Stimulated activated CD8-positive, alpha-beta memory T cell treated with anti-CD3 and anti-CD28 coated beads, Interleukin-7, amount 100 ng/mL, for 24 hours (primary cell): Measurements from ENCODE around the gene IFI27L1.

ENCODE experiments used
- DNase-seq: peaks from one replicate; pipeline ENCODE4 v3.0.0-alpha.2; 2020; ENCODE audit warnings: low read depth

The IFI27L1 gene

DNA sequence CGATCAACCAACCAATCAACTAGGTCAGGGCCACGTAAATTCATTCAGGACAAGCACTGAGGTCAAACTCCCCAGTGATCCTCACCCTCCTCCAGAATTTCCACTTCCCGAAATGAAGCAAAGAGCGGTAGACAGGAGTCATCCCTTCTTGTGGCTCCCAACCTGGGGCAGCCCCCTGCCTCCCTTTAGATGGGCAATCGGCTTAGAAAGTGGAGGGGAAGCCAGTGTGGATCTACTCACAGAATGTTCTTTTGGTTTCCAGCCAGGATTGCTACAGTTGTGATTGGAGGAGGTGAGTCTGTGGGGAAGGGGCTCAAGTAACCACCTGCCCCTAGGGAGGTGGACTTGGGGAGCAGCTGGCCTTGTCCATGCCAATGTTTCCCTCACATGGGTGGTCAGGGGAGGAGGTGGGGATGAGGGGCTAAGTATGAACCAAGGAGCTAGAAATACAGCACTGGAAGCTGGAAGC is 33.5 kb downstream of the IFI27L1 start:
- no peak for DNase-seq

DNA sequence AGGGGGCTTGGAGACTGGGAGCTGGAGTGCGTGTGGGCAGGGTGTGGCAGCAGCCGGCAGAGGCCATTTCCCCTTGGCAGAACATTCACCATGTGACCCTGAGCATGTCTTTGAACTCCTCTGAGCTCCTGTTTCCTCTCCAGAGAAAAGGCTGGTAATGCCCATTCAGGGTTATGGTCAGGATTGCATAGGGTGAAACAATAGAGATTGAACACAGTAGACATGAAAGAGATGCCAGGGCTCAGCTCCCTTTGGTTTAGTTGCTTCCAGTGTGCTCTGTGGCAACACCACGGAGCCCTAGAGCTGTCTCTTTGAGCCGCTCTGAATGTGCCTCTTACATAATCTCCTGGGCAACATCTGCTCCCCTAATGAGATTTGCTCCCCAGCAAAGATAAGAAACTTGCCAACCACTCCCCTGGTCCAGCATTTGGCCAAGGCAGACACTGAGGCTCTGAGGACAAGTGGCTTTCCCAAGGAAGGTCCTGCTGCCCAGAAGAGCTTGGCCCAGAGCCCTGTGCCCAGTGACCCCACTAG is 34.0 kb downstream of the IFI27L1 start:
- DNase-seq = no peak

DNA sequence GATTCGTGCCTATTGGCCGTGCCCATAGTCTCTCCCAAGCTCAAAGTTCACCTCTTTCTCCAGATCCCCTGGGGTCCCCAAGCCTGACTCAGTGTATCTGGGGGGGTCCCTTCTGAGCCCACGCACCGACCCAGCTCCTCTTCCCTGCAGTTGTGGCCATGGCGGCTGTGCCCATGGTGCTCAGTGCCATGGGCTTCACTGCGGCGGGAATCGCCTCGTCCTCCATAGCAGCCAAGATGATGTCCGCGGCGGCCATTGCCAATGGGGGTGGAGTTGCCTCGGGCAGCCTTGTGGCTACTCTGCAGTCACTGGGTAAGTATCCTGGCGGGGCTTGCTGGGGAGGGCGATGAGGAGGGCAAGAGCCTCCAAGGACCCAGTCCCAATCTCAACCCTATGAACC is 34.5 kb downstream of the IFI27L1 start:
- DNase-seq = no peak

DNA sequence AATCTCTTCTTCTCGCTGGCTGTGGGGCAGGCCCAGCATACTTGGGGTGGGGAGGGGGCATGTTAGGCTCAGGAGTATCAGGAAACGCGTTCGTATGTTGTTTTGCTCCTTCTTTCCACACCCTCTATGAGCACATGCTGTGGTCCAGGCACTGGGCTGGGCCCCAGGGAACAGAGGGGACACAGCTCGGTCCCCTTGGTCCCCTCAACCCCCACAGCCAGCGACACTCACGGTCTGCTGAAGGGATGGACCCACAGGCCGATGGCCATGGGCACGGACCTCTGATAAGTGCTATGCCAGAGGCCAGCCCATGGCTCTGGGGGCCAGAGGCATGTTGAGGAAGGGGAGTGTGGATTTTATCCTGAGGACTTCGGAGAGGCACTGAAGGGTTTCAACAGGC is 35.6 kb downstream of the IFI27L1 start:
- no peak for DNase-seq

DNA sequence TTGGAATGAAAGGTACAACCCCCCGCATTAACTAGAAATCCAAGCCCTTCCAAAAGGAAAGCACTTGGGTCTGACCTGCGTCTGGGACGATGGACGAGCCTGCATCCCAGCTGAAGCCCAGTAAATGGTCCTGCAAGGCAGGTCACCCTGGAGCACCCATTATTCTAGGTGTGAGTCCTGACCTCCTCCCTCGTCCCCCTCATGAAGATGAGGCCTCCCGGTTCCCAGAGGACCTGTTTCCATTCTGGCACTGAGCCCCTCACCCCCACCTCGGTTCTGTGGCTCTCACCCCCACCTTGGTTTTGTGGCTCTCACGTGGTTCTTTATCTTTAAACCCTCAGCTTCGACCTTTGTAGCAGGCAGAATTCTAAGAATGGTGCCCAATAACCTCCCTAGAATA is 36.7 kb downstream of the IFI27L1 start:
- DNase-seq = no peak

DNA sequence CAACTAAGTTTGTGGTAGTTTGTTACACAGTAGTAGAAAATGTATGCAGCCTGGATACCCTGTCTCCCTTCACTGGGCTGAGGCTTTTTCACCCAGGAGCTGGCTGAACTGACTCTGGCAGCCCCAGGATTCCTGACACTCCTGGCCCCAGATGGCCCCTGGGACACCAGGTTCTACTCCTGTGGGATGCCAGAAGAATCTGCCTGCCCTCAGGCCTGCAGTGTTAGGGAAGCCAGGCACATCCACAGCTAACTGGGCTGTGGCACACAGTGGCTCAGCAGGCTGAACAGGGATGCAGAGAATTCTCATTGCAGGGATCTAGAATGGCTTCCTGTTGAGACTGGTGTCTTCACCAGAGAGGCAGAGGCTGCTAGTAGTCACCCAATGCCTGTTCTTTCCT is 38.0 kb downstream of the IFI27L1 start:
- DNase-seq = no peak

DNA sequence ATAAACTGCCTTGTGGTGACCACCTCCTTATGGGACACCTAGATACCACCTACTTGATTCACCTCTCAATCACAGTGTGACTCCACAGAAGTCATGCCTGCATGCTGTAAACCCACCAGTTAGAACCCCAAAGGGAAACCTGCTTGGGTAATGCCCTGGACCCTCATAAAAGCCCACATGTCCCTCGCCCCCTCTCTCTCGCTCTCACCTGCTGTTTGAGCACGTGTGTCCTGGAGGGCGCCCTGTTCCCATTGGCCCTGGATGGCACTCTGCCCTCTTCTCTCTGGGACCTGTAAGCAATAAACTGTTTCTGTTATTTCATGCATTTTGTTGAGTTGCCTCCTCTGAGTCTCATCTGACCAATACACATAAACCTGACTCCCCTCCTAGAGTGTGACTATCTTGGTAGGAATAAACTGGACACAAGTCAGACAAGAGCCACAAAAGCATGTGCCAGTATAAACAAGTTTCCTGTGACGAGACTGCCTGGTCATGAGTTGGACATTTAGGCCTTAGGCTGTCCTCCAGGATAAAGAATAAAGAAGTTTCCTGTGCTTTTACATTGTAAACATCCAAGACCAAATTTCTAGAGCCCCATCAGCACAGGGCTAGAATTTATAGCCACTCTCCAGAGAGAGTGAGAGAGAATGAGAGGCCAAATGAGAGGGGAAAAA is 39.7 kb downstream of the IFI27L1 start:
- no peak for DNase-seq

DNA sequence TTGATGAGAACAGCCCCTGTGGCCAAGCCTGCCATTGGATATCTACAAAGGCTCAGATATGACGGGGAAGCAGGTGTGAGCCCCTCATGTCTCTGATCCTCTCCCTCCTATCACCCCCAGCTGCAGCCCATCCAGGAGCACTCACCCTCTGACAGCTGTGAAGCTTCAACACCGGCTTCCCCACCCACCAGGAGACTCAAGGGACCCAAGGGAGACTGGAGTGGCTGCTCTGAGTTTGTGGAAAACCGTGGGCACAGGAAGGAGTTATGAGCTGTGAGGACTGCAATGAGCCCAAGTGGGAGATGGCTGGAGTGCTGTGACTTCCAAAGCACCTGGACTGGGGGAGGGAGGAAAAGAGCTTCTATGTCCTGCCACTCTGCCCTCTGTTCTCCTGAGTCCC is 40.4 kb downstream of the IFI27L1 start:
- DNase-seq = no peak

DNA sequence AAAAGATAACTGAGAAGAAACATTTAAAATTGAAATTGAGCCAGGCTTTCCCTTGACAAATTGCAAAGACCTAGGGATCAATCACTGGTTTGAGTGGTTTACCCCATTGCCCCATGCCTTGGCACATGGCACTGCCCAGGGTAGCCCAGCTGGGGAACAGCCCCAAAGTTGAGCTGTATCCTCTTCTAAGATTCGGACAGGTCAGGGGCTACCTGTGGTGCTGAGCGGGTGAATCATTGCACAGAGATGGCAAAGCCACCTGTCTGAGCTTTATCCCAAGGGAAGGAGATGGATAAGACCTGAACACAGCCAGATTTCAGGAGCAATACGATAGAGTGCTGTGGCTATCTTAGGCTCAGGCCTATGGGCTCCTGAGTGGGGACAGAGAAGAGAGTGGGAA is 41.3 kb downstream of the IFI27L1 start:
- DNase-seq = no peak

DNA sequence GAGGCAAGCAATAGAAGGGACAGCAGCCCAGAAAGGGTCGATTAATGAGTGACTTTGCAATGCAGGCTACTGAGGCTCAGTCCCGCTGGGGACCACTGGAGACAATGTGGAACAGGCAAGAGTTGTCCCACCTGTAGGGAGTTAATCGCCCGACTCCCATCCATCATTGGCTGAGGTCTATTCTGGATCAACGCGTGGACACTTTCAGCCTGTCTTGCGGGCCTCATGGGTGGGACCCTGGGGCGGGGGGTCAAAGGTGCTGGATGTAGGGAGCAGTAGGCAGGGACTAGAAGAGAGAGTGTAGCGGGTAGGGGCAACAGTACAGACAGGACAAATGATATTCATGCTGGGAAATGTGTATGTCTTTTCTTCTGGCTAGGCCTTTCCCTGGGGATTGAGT is 42.2 kb downstream of the IFI27L1 start:
- DNase-seq = no peak

DNA sequence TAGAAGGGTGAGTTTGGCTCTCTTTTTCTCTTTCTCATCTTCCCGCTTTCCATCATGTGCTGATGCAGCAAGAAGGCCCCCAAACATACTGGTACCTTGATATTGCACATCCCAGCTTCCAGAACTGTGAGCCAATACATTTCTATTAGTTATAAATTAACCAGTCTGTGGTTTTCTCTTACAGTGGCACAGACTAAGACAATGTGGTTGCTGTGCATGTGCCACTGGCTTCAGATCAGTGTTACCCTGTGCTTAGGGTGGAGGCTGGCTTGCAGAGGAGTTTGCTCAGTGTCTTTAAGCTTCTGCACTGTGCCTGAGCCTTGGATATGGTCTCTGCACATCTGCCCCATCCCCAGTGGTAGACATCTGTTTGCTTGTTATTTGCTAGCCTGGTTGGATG is 42.8 kb downstream of the IFI27L1 start:
- no peak for DNase-seq

DNA sequence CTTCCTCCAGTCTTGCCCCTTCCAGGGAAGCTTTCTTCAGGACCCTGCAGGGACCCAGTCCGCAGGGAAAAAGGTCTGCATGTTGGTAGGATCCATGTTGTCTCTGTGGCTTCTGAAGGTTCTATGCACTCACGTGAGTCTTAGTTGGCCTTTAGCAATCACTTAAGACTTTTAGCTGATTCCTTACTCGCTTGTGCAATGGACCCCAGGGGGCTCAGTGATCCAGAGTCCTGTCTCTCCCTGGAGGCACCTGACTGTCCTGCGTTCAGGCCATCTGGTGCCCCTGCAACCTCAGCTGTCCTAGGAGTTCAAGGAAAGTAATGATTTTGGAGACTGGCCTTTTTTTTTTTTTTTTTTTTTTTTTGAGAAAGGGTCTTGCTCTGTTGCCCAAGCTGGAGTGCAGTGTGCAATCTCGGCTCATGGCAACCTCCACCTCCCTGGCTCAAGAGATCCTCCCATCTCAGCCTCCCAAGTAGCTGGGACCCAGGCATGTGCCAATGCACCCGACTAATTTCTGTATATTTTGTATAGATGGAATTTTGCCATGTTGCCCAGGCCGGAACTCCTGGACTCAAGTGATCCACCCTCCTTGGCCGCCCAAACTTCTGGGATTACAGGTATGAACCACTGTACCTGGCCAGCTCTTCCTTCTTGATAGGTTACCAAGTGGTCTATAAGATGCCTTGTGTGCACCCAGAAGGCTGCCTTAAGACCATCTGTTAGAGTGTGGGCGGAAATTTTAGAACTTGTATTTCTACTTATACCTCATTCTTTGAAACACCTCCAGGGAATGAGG is 43.7 kb downstream of the IFI27L1 start:
- no peak for DNase-seq

DNA sequence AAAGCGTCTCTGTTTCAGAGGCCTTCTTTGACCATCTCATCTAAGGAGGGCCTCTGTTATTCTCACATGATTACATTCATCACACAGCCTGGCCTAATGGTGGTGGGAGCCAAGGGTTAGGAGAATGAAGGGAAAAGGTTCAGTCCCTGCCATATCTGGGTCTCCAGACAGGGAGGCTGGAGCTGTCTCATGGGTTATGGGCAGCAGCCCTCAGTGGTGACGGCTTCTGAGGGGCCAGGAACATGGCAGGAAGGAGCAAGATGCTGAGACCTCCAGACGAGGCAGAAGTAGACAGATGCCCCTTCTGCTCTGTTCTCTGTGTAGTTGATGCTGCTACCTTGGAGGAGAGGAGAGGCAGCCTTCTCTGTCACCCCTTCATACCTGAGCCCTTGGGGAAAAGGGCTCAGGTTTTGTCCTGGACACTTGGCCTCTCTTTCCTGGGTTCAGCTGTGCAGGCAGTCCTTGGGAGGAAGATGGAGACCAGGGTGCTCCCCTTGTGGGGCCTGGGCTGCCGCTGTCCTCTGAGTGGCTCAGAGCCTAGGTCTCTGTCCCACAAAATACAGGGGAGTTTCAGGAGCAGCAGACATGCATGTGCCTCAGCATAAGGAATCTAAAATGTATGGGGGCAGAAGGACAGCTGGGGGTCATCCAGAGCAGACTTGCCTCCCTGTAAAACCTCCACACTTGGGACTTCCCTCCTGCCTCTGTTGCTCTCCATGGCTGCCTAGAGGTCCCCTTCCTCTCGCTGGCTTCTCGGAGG is 44.7 kb downstream of the IFI27L1 start:
- no peak for DNase-seq

DNA sequence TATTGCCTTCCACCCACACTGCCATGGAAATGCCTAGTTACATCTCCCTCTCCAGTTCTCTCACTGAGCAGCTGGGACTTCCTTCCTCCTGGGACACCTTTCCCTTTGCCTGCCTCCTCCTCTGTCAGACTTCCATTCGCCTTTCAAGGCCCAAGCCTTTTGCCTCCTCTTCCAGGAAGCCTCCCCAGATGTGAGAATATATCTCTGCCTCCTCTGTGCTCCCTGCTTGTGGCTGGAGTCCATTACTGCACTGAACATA is 45.2 kb downstream of the IFI27L1 start:
- no peak for DNase-seq

DNA sequence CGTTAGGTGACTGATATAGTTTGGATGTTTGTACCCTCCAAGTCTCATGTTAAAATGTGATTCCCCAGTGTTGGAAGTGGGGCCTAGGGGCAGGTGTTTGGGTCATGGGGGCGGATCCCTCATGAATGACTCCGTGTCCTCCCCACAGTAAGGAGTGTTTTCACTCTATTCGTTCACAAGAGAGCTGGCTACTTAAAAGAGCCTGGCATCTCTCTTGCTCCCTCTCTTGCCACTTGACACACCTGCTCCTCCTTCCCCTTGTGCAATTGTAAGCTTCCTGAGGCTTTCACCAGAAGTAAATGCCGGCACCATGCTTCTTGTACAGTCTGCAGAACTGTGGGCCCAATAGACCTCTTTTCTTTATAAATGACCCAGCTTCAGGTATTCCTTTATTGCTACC is 45.7 kb downstream of the IFI27L1 start:
- DNase-seq = no peak

DNA sequence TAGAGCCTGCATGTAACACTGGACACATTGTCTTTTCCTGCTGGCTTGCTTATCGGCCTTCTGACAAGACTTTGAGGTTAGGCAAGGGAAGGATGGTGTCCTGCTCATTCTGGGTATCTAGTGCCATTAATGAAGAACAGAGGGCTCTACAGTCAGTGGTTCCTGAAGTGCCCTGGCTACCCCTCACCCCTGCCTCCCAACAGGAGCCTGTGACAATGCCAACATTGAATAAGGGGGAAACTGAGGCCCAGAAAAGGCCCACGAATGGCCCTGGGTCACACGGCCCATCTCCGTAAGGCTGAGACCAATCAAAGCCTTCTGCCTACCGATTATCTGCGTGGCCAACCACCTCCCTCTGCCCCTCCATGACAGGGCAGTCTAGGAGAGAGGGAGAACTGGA is 46.2 kb downstream of the IFI27L1 start:
- DNase-seq = no peak

DNA sequence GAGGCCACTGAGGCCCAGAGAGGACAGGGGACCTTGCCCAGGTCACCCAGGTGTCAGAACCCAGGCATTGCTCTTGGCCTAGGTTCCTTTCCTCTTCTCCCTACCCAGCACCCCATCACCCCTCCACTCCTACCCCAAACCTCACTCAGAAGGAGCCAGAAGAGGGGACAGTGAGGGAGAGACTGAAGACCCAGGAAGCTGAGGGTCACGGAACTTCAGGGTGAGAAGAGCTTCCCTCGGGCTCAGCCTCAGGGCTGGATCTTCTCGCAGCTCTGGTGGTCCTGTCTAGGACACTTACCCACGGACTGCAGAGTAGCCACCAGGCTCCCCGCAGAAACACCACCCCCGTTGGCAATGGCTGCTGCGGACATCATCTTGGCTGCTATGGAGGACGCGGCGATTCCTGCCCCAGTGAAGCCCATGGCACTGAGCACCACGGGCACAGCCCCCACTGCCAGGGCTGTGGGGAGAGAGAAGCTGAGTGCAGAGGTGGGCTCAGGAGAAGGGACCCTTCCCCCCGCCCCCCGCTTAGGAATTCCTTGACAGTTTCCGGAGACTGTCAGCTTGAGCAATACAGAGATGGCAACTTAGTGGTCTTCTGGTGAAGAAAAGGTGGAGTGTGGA is 47.2 kb downstream of the IFI27L1 start:
- no peak for DNase-seq

DNA sequence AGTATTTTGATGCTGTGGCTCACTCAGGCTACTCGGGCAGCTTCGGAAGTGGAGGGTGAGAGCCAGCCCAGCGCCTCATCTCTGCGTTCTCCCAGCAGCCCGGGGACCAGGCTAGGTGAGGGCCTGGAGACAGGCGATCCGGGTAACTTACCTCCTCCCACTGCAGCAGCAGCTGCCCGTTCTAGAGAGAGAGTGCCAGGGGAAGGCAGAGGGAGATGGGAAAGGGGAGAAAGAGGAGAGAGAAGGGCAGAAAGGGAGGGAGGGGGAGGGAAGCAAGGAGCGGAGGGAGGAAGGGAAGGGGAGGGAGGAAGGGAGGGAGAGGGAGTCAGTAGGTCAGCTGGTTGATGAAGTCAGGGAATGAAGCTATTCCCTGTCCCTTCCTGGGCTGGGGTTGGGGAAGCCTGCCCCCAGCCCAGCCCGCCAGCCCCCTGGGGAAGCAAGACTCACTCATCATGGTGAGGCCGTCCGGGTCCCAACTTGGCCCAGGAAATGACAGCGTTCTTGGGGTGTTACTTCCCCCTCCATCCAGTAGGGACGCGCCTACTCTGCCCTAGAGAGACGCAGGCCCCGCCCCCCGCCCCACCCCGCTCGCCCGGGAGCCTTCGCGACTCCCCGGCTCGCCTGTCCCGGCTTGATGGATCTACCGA is 48.1 kb downstream of the IFI27L1 start, which contains the start of gene IFI27L2:
IFI27L2 (minus strand) TSS at position 494 of the 647 bp plus-strand sequence; CDS start at position 454, 40 bp downstream.
- peak; percentile 44 for DNase-seq

DNA sequence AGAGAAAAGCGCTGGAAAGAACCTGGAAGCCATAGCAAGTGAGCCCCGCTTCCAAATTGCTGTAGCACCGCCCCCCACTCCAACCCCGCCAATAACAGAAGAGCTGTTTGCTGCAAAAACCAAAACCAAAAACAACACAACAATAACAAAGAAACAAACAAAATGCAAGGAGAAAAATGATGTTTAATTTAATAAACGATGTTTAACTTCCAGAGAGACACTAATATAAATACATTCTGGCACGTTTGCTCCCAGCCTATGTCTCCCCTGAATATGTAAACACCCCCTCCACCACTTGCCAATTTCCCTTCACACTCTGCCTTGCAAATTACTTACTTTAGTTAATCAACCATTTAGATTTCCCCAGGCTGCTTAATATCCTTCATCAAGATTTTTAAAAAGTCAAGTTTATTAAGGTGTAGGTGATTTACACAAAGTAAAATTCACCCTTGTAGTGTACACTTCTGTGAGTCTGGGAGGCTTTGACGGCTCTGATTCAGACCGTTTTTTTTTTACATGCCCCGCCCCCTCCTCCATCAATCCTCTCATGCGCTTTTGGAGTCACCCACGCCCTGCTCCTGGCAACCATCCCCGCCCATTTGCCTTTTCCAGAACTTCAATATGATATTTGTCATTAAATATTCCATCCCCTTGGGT is 48.8 kb downstream of the IFI27L1 start:
- DNase-seq = no peak

DNA sequence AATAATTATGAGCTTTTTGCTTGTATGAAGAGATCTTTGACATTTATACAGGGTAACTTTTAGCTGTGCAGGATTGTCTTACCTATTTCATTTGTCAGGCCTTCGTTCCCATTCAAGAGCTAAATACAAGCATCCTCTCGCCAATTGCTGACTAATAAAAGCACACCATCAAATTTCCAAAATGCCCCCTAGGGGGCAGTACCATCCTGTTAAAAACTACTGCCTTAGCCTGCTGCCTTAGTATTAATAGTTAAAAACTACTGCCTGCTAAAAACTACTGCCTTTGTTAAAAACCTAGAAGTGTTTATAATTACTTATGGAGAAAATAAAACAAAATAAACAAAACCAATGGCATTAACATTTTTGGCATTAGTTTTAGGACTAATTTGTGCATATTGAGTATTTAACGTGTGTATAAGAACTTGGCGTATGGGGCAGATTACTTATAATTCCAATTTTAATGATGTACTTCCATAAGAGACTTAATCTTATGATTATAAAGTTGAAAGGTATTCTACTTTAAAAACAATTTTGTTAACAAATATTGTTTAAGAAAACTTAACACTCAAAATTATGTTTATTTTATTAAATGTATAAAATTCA is 51.3 kb downstream of the IFI27L1 start:
- no peak for DNase-seq

DNA sequence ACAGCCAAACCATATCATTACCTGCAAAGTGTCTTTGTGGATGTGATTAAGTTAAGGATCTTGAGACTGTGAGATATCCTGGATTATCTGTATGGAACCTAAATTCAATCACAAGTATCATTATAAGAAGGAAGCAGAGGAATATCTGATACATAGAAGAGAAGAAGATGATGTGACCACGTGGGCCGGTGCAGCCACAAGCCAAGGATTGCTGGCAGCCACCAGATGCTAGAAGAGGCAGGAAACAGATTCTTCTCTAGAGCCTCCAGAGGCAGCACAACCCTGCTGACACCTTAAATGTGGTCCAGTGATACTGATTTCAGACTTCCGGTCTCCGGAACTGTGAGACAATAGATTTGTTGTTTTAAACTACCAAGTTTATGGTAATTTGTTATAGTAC is 54.4 kb downstream of the IFI27L1 start:
- DNase-seq = no peak
